ENCODE results near the gene TBXAS1. TPM values are rescaled to one million over a fixed set of nuclear protein-coding genes. Genes with fewer than 3 reads are reported as not detected.

TBXAS1 gene
- total RNA-seq, 4 donors from 2014 or later: 9.0 to 22.2 (median 14.6) TPM

DNA sequence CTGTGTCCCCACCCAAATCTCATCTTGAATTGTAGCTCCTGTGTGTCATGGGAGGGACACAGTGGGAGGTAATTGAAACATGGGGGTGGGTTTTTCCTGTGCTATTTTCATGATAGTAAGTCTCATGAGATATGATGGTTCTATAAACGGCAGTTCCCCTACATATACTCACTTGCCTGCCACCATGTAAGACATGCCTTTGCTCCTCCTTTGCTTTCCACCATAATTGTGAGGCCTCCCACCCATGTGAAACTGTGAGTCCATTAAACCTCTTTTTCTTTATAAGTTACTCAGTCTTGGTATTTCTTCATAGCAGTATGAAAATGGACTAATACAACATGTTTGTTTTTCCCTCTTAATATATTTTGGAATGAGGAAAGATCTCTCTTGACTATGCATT, 24.5 kb upstream of the TBXAS1 start:
- H3K4me1 ChIP-seq: no peaks in the 10 kb centered on the region
- no peaks in the 10 kb centered on the region for H3K36me3 ChIP-seq
- no peak for DNase-seq
- H3K4me3 ChIP-seq: no peak overlapping the region
- no peaks in the 10 kb centered on the region for H3K27me3 ChIP-seq
- no peak overlapping the region for H3K27ac ChIP-seq
- TF ChIP-seq POLR2AphosphoS5 (IDR thresholded peaks at IDR 0.05) (no peak), POLR2A (IDR thresholded peaks at IDR 0.05) (no peak), EP300 (IDR thresholded peaks at IDR 0.05; ENCODE audit: low read depth) (no peak)
- TF ChIP-seq, protein P1, sequence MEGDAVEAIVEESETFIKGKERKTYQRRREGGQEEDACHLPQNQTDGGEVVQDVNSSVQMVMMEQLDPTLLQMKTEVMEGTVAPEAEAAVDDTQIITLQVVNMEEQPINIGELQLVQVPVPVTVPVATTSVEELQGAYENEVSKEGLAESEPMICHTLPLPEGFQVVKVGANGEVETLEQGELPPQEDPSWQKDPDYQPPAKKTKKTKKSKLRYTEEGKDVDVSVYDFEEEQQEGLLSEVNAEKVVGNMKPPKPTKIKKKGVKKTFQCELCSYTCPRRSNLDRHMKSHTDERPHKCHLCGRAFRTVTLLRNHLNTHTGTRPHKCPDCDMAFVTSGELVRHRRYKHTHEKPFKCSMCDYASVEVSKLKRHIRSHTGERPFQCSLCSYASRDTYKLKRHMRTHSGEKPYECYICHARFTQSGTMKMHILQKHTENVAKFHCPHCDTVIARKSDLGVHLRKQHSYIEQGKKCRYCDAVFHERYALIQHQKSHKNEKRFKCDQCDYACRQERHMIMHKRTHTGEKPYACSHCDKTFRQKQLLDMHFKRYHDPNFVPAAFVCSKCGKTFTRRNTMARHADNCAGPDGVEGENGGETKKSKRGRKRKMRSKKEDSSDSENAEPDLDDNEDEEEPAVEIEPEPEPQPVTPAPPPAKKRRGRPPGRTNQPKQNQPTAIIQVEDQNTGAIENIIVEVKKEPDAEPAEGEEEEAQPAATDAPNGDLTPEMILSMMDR (IDR thresholded peaks at IDR 0.05): no peak
- WGBS, 2 donors (ENCODE audit: low coverage in 1 of 2): 86% methylated on average over 1 of the region's 1 CpG; no CpG with 5 or more reads in 1 of the 2 donors
- in situ Hi-C loops (cut with MboI; ENCODE audit: low pct_ligation_motif_present in 1 of 4, low pct_unique_long_range_greater_than_20kb in 1 of 4, low sequenced_read_pairs in 3 of 4): no loop called here
- intact Hi-C loops (cut with DNase I; ENCODE audit: low total_unique reads): no loop called here
- H3K9me3 ChIP-seq: no peaks in the 10 kb centered on the region

DNA sequence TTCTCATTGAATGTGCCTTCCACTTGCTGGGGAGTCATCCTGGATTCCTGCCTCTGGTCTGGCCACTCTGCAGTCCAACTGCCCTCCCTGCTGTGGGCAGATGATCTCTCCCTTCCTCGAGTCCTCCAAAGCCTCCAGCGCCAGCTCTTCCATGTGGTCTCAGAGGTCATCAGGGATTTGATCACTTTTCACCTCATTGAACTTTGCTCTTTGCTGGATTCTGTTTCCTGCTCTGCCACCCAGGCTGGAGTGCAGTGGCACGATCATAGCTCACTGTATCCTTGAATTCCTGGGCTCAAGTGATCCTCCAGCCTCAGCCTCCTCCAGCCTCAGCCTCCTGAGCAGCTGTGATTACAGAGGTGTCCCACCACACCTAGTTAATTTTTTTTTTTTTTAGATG, 22.1 kb upstream of the TBXAS1 start:
- 33 to 60% methylated on average over 1 to 3 of the region's 3 CpGs for WGBS, 2 donors (ENCODE audit: low coverage in 1 of 2)
- intact Hi-C loops (cut with DNase I; ENCODE audit: low total_unique reads): no loop called here

DNA sequence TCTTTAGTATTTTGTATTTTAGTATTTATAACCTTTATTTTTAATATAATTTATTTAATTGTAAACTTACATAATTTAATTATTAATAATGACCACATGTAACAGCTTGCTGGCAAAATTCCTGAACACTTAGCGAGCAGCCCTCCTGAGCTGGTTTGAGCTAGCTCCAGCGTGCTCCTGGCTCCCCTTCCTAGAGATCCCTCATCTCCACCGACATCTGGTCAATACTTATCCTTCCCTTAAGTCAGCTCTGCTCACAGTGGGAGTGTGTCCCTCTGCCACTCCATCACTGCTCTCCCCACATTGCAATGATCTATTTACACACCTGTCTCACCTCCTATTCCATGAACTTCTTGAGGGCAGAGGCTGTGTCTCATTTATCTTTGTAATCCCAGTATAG, 20.6 kb upstream of the TBXAS1 start:
- Histone ChIP-seq H3K36me3 (no peaks in the 10 kb centered on the region), H3K27me3 (no peaks in the 10 kb centered on the region), H3K9me3 (no peaks in the 10 kb centered on the region), H3K27ac (no peak overlapping the region), H3K4me1 (no peaks in the 10 kb centered on the region), H3K4me3 (no peak overlapping the region)
- in situ Hi-C loops (cut with MboI; ENCODE audit: low pct_ligation_motif_present in 1 of 4, low pct_unique_long_range_greater_than_20kb in 1 of 4, low sequenced_read_pairs in 3 of 4): no loop called here
- DNase-seq: no peak
- TF ChIP-seq, protein P1 (IDR thresholded peaks at IDR 0.05): no peak
- TF ChIP-seq EP300 (IDR thresholded peaks at IDR 0.05; ENCODE audit: low read depth): no peak
- TF ChIP-seq POLR2A (IDR thresholded peaks at IDR 0.05): no peak
- no peak for TF ChIP-seq POLR2AphosphoS5 (IDR thresholded peaks at IDR 0.05)
- intact Hi-C loops (cut with DNase I; ENCODE audit: low total_unique reads): no loop called here
- WGBS, 2 donors (ENCODE audit: low coverage in 1 of 2): 90 to 94% methylated on average over 3 of the region's 3 CpGs

More for the DNA sequence above, 22.1 kb upstream of the TBXAS1 start:
- Histone ChIP-seq H3K27me3 (no peaks in the 10 kb centered on the region), H3K9me3 (no peaks in the 10 kb centered on the region), H3K4me3 (no peak overlapping the region), H3K36me3 (no peaks in the 10 kb centered on the region), H3K4me1 (no peaks in the 10 kb centered on the region), H3K27ac (no peak overlapping the region)
- no peak for DNase-seq
- in situ Hi-C loops (cut with MboI; ENCODE audit: low pct_ligation_motif_present in 1 of 4, low pct_unique_long_range_greater_than_20kb in 1 of 4, low sequenced_read_pairs in 3 of 4): no loop called here
- TF ChIP-seq POLR2AphosphoS5 (IDR thresholded peaks at IDR 0.05) (no peak), EP300 (IDR thresholded peaks at IDR 0.05; ENCODE audit: low read depth) (no peak), POLR2A (IDR thresholded peaks at IDR 0.05) (no peak)
- TF ChIP-seq, protein P1 (IDR thresholded peaks at IDR 0.05): no peak

DNA sequence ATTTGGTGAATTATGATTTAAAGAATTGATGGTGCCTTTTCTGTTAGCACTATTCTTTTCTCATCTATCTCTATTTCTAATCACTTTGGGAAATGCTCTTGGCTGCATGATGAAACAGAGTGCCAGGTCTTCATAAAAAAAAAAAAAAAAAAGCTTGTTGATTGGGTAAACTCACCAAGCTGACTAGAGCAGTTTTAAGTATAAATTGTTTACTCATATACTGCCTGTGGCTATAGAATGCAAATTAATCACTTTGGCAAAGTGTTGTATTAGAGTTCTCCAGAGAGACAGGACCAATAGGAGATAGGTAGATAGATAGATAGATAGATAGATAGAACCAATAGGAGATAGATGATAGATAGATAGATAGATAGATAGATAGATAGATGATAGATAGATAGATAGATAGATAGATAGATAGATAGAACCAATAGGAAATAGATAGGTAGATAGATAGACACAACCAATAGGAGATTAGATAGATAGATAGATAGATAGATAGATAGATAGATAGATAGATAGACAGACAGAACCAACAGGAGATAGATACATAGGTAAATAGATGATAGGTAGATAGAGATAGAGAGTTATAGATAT, 20.1 kb upstream of the TBXAS1 start:
- no peak overlapping the region for H3K27ac ChIP-seq
- H3K4me3 ChIP-seq: no peak overlapping the region
- H3K4me1 ChIP-seq: no peaks in the 10 kb centered on the region
- H3K36me3 ChIP-seq: no peaks in the 10 kb centered on the region
- no peak for DNase-seq
- H3K27me3 ChIP-seq: no peaks in the 10 kb centered on the region
- TF ChIP-seq EP300 (IDR thresholded peaks at IDR 0.05; ENCODE audit: low read depth) (no peak), POLR2A (IDR thresholded peaks at IDR 0.05) (no peak), POLR2AphosphoS5 (IDR thresholded peaks at IDR 0.05) (no peak)
- TF ChIP-seq, protein P1 (IDR thresholded peaks at IDR 0.05): no peak
- no peaks in the 10 kb centered on the region for H3K9me3 ChIP-seq
- intact Hi-C loops (cut with DNase I; ENCODE audit: low total_unique reads): no loop called here
- in situ Hi-C loops (cut with MboI; ENCODE audit: low pct_ligation_motif_present in 1 of 4, low pct_unique_long_range_greater_than_20kb in 1 of 4, low sequenced_read_pairs in 3 of 4): no loop called here

Data from transverse colon (tissue), 4 donors.